Measurements from ENCODE around the gene PTGS2. TPM values are rescaled to one million over a fixed set of nuclear protein-coding genes. Genes with fewer than 3 reads are reported as not detected.

Gene PTGS2
- total RNA-seq, 1 experiment from 2014 or later, result 0.20 TPM

GRCh38 chr1:186672131-186672530 lies 8.1 kb downstream of the PTGS2 start:
- Mint-ChIP-seq H3K9me3 (peaks cover 8% of the 10 kb centered on the region), H3K4me1 (no peaks in the 10 kb centered on the region), H3K4me3 (no peak overlapping the region), H3K27ac (no peak overlapping the region), H3K36me3 (no peaks in the 10 kb centered on the region), H3K27me3 (ENCODE audit: low read depth) (no peaks in the 10 kb centered on the region)
- TF ChIP-seq AR (CRISPR knock-in tag; IDR thresholded peaks at IDR 0.05) (no peak), ZNF281 (CRISPR knock-in tag; IDR thresholded peaks at IDR 0.05) (no peak), MXD4 (CRISPR knock-in tag; IDR thresholded peaks at IDR 0.05; ENCODE audit: borderline replicate concordance) (no peak), EMX1 (CRISPR knock-in tag; IDR thresholded peaks at IDR 0.05) (no peak), PREB (CRISPR knock-in tag; IDR thresholded peaks at IDR 0.05; ENCODE audit: borderline replicate concordance) (no peak), ZNF219 (CRISPR knock-in tag; IDR thresholded peaks at IDR 0.05; ENCODE audit: borderline replicate concordance) (no peak), FOXJ3 (CRISPR knock-in tag; IDR thresholded peaks at IDR 0.05; ENCODE audit: borderline replicate concordance) (no peak)
- POLR2A ChIA-PET, result no interaction called here
- no peak for DNase-seq (ENCODE audit: low spot score)
- ATAC-seq, result no peak
- CTCF ChIA-PET, result no interaction called here

- POLR2A ChIA-PET, result no interaction called here
- Mint-ChIP-seq H3K9me3 (peaks cover 8% of the 10 kb centered on the region), H3K27ac (no peak overlapping the region), H3K27me3 (ENCODE audit: low read depth) (no peaks in the 10 kb centered on the region), H3K4me1 (no peaks in the 10 kb centered on the region), H3K36me3 (no peaks in the 10 kb centered on the region), H3K4me3 (no peak overlapping the region)
- ATAC-seq (no peak), DNase-seq (ENCODE audit: low spot score) (no peak)
- no peak for TF ChIP-seq SMAD4 (CRISPR knock-in tag; IDR thresholded peaks at IDR 0.05)
- CTCF ChIA-PET, result no interaction called here
Measured at GRCh38 chr1:186671136-186671825, 8.9 kb downstream of the PTGS2 start.

- Mint-ChIP-seq H3K36me3 (no peaks in the 10 kb centered on the region), H3K4me3 (no peak overlapping the region), H3K27me3 (ENCODE audit: low read depth) (no peaks in the 10 kb centered on the region), H3K27ac (no peak overlapping the region), H3K9me3 (peaks cover 8% of the 10 kb centered on the region), H3K4me1 (no peaks in the 10 kb centered on the region)
- ATAC-seq, result no peak
- POLR2A ChIA-PET, result no interaction called here
- CTCF ChIA-PET, result no interaction called here
- DNase-seq (ENCODE audit: low spot score), result no peak
- TF ChIP-seq IRF1 (CRISPR knock-in tag; IDR thresholded peaks at IDR 0.05) (no peak), ZNF423 (CRISPR knock-in tag; IDR thresholded peaks at IDR 0.05) (no peak), ZNF671 (CRISPR knock-in tag; IDR thresholded peaks at IDR 0.05) (no peak), AR (CRISPR knock-in tag; IDR thresholded peaks at IDR 0.05) (no peak), TCF7 (CRISPR knock-in tag; IDR thresholded peaks at IDR 0.05; ENCODE audit: low read depth) (no peak), ESRRA (CRISPR knock-in tag; IDR thresholded peaks at IDR 0.05; ENCODE audit: borderline replicate concordance) (no peak), ARID4B (CRISPR knock-in tag; IDR thresholded peaks at IDR 0.05; ENCODE audit: borderline replicate concordance) (no peak)
Measured at GRCh38 chr1:186670297-186671135, 9.7 kb downstream of the PTGS2 start.

All from WTC11 (cell line).